ENCODE data around the gene MGAT4B.

Gene MGAT4B

GRCh38 chr5:179805529-179806249 lies 977 bp downstream of the MGAT4B start:
- DNase-seq: no peak

DNA sequence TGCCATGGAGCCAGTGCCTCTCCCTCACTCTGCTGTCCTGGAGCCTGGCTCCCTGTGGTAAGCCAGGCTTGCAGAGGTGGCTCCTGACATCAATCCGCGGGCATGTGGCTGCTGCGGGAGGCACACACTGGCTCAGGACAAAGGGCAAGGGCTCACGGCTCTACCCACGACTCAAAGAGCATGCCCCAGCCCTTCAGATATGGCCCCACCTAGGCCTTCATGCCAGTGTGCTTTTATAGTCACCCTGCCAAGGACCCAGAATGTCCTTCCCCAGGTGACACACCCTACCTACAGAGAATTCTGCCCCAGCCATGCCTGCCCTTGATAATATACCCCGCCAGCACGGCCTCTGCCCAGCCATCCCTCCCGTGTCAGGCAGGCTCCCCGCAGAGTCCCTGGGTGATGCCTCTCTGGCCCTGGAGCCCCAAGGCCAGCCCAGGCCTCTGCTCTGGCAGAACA lies 1.6 kb downstream of the MGAT4B start:
- DNase-seq: no peak

GRCh38 chr5:179804555-179804947 lies 2.1 kb downstream of the MGAT4B start:
- DNase-seq: no peak

- DNase-seq: no peak
Measured at GRCh38 chr5:179803651-179804554, 2.8 kb downstream of the MGAT4B start.

DNA sequence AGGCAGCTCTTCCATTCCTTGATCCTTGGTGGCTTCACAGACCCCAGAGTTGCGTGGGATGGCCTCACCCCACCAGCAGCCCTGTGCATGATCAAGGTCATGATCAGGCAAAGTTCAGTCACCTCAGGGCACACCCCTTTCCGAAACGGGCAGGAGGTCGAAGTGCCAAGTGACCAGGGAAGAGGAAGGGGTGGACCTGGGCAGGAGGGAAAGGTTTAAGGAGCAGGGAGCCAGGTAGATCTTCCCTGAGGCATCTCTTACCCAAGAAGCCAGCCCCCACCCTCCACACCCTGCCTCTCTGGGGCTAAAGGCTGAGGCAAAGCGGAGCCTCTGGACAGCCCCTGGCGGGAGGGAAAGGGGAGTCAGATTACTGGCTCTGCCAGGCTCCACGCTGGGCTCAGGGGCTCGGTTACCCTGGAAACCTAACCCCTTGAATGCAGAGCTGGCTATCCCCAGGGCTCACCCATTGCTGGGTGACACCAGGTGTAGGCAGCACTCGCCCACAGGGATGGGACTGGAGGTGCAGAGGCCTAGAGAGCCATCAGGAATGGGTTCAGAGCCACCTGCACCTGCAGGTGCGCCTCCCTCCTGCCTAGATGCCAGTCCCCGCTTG lies 3.6 kb downstream of the MGAT4B start:
- no peak for DNase-seq

DNA sequence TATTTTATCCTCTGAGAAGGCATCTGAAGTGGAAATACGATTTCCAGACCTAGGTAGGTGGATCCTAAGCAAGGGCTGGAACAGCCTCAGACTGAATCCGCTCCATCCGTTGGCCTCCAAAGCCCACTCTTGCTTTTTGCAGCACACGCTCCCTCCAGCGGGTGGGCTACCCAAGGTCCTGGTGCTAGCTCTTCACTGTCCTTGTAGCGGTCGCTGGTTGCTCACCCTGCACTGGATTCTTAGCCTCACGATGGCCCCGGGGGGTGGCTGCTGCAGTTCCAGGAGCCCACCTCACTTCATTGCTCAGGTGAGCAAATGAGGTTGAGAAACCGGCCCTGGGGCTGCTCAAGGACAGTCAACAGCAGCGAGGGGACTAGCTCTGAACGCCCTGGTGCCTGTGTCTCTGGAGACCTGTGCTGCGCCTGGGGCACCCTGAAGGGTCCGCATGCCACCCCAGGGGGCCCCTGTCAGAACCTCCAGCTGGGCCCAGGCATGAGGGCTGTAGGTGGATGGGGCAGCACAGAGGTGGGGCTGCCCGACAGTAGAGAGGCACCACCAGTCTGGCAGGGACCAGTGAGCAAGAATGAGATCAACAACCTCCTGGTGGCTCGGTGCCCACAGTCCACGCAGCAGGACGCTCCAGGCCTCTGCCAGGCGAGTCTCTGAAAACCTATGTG lies 4.3 kb downstream of the MGAT4B start:
- no peak for DNase-seq

DNA sequence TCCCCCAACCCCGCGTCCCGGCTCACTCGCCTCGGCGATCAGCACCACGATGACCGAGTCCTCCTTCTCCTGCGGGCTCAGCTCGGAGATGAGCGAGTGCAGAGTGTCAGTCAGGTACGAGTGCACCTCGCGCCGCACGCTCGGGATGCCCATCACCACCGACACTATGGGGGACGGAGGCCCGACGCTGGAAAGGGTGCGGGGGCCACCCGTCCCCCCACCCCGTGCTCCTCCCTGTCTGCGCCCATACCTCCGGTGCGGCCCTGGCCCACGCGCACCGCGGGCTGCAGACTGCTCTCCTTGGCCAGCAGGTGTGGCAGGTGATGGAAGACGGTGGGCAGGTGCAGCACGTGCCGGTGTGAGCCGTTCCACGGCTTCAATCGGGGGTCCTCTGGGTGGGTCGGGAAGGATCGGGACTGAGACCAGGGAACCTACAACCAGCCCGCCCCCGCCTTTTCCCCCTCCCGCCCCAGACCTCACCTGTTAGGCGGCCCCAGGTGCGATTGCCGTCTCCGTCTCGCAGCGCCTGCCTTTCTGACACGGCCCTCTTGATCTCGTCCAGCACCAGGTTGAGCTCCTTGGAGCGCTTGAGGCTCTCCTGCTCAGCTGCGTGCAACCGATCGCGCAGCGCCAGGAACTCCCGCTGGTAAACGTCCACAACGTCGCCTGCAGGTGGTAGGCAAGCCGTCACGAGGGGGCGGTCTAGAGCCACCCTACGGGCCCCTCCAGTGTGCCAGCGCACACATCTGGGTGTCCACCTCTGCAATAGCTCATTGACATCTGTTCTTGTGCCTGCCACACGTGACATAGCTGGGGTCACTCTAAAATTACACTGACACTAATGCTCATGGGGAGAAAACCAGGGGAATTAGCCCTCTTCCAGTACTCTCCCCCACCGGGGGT lies 5.1 kb downstream of the MGAT4B start:
- peak; percentile 79 for DNase-seq

- no peak for DNase-seq
Measured at GRCh38 chr5:179800696-179801201, 5.9 kb downstream of the MGAT4B start.

GRCh38 chr5:179800071-179800695 lies 6.5 kb downstream of the MGAT4B start:
- DNase-seq: no peak

DNA sequence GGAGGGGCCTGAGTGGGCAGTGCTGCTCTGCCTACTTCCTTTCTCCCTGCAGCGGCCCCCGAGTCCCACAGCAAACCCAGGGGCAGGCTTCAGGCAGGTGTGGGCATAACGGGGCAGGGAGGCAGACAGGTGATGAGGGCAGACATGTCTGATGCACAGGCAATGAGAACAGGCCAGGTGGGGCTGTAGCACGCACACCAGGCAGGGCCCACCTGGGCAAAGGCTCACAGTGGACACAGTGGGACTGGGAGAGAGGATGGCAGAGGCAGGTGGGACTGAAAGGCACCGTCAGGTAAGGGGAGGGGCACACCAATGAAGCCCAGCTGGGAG lies 7.1 kb downstream of the MGAT4B start:
- no peak for DNase-seq

DNA sequence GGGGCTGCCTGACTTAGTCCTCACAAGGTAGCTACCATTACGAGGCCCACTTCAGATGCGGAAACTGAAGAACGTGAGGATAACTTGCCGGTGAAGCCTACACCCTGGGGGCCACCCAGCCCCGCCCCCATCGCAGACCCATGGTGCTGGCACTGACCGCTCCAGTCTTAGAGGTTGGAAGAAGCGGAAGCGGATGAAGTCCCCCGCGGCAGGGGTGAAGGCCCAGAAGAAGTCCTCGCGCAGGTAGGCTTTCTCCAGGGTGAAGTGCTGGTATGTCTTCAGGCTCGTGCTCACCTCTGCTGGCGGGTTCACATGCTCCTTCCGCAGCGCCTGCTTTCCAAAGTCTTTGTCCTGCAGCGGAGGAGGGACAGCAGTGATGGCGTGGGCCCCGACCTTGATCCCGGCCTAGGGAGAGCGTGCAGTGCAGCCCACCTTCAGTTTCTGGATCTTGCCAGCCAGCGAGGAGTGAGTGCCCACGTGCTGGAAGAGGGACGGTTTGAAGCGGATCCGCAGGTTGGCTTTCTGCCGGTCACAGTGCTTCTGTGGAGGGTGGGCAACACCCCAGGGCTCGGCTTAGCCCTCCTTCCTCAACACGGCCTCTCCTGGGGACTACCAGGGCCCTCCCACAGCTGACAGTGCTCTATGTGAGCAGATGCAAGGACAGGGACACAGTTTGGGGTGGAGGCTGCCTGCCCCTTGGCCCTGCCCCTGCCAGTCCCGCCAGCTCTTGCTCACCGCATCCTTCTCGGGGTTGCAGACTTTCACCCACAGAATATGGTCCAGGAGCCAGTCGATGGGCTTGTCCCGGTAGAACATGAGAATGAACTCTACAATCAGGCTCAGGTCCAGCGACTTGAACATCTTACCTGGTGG lies 7.7 kb downstream of the MGAT4B start:
- DNase-seq: no peak

DNA sequence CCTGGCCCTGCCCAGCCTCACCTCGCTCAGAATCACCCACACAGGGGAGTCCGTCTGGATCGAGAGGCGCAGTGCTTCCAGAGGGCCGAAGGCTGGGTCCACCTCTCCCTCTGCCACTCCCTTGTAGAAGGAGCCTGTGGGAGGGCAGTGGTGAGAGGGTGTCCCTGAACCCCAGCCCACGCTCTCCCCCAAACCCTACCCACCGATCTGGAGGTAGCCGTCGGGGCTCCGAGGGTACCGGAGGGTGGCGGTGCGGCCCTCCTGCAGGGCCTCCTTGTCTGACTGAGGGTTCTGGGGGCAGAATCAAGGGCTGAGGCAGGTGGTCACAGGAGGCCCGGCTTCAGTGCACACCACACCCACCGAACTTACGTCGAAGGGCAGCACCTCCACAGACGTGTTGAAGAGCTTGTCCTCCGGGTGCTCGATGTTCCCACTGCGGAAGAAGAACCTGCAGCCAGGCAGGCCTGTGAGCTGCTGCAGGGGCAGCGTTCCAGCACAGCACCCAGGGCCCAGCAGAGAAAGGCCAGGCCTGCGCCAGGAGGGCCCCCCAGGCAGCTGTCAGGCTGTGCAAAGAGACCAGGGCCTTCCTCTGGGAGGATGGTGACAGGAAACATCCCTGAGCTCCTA lies 8.4 kb downstream of the MGAT4B start:
- no peak for DNase-seq

DNA sequence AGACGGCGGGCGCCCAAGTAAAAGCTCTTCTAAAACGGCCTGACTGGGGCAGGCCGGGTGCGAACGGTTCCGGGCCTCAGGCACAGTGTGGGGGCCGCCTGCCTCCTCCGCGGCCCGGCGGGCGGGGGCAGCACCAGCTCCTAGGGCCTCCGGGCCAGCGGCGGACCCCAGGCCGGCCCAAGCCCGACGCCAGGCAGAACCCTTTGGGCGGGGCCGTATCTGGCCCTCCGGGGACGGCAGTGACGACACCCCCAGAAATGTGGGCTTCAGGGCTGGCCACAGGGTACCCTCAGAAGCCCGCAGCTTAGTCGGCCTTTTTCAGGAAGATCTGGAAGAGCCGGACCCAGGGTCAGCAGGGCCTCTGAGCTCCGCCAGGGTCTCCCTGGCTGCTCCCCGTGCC lies 8.9 kb downstream of the MGAT4B start:
- no peak for DNase-seq

- DNase-seq: no peak
Measured at GRCh38 chr5:179796877-179797608, 9.6 kb downstream of the MGAT4B start.

DNA sequence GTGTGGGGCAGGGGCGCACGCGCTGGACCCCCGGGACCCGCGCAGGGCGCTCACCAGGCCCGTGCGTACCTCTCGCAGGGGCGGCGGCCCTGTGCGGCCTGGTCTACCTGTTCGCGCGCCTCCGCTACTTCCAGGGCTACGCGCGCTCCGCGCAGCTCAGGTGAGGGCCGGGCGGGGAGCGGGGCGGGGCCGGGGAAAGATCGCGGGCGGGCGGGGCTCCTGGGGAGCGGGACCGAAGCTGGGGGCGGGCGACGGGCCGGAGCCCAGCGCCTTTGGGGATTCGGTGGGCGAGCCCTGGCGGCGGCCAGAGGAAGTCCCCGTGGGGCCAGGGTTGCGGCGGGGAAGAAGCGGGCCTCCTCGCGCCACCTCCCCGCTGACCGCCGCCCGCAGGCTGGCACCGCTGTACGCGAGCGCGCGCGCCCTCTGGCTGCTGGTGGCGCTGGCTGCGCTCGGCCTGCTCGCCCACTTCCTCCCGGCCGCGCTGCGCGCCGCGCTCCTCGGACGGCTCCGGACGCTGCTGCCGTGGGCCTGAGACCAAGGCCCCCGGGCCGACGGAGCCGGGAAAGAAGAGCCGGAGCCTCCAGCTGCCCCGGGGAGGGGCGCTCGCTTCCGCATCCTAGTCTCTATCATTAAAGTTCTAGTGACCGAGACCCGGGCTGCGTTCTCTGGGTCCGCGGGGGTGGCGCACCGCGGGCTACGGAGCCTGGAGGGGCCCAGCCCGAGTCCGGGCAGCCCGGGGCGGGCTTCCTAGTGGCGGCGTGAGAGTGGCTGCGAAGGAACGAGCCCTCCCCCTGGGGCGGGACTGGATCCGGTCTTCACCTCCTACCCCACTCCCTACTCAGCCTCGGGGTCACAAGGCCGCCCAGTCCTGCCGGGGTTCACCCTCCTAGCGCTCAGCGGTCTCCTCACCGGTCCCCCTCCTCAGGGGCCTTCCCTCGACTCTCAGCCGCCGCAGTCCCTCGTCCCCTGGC lies 10.5 kb downstream of the MGAT4B start:
- DNase-seq: peak; percentile 58

DNA sequence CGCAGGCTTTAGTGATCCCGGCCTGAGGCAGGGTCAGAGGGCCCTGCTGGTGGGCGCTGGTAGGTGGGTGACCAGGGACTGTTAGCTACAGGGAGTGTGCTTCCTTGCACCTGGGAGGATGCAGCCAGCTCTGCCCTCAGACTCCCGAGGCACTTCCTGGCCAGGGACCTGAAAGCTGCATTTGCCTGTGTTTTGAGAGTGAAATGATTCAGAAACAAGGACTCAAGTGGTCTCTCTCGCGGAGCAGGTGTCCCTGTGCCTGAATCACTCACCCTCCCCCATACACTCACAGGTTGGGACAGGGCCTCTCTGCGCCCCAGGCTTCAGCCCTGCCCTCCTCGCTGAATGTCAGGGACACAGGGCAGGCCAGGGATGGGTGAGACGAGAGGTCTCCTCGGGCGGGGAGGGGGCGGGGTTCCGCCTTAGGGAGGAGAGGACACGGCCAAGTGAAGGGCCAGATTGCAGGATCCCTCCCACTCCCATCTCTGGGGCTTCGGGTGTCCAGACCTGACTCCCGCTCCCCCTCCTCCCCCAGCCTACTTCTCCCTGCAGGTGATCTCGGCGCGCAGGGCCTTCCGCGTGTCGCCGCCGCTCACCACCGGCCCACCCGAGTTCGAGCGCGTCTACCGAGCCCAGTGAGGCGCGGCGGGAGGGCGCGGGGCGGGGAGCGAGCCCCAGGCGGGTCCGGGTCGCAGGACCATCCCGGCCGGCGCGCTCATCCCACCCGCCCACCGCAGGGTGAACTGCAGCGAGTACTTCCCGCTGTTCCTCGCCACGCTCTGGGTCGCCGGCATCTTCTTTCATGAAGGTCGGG lies 11.4 kb downstream of the MGAT4B start:
- no peak for DNase-seq

- no peak for DNase-seq
Measured at GRCh38 chr5:179794575-179794974, 12.1 kb downstream of the MGAT4B start.

Measured in activated T-cell treated with anti-CD3 and anti-CD28 coated beads for 4 hours (primary cell).